ENCODE measurements around the gene ABCC9. TPM values are rescaled to one million over a fixed set of nuclear protein-coding genes. Genes with fewer than 3 reads are reported as not detected.

Gene ABCC9
- total RNA-seq, 2 experiments from 2014 or later: not detected

DNA sequence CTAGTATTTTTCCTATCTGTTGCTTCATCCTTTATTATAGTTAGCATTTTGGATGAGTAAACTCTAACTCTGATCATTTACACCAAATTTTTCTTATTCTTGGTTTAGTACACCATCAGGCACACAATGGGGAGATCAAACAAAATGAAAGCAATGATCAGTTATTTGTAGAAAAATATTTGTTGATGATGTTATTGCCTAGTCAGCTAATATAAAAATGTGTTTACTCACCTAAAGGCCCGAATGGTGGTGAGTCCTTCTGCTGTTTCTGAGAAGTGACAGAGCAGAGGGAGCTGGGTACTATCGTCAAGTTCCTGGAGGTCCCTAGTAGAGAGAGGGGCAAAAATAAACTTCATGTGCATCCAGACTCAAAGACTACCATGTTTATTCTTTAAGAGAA is 103.4 kb downstream of the ABCC9 start:
- POLR2A ChIA-PET: no interaction called here
- Mint-ChIP-seq H3K9me3 (no peaks in the 10 kb centered on the region), H3K36me3 (ENCODE audit: low read depth) (no peaks in the 10 kb centered on the region), H3K4me3 (no peak overlapping the region), H3K27ac (no peak overlapping the region), H3K4me1 (no peaks in the 10 kb centered on the region), H3K27me3 (peaks cover 3% of the 10 kb centered on the region)
- DNase-seq: no peak
- CTCF ChIA-PET: no interaction called here

DNA sequence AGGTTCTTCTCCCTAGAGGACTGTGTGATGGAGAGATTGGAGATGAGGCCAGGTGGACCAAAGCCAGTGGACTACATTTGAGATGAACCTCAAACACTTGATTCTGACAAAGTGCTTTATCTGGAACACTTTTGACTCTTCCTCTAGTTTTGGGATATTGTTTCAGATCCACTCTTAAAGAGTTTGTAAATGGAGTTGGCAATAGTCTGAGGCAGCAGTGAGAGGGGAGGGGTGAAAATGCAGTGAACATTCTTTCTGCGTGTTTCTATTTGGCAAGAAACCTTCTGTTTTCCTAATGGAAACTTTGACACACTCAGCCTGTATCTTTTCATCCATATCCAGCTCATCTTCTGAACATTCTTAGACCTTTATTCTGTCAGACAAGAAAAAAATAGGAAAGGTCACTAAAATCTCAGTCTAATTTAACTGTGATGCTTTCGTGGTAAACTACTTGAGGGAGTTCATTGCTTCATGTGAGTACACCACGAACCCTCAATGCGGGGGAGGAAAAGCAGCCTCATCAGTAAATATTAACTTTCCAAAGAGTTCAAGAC is 109.4 kb downstream of the ABCC9 start:
- Mint-ChIP-seq H3K9me3 (no peaks in the 10 kb centered on the region), H3K27ac (no peak overlapping the region), H3K27me3 (no peaks in the 10 kb centered on the region), H3K4me3 (no peak overlapping the region), H3K36me3 (ENCODE audit: low read depth) (no peaks in the 10 kb centered on the region), H3K4me1 (no peaks in the 10 kb centered on the region)
- ChIA-PET POLR2A (no interaction called here), CTCF (no interaction called here)
- DNase-seq: no peak

DNA sequence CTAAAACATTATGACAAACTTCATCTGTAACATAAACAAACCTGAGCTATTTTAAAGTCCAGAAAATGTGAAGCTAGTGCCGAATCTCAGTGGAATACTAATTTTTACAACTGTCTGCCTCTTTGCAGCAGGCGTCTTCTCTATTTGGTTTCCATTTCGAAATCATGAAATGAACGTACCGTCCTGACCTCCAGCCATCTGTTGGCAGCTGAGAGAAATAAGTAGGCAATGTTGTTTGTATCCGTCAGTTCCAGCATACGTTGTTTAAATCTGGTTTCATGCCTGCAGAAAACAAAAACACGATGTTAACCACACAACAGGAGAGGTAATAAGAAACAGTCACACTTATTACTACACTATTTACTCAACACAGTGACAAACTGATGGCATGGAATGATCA is 112.4 kb downstream of the ABCC9 start:
- H3K36me3 Mint-ChIP-seq (ENCODE audit: low read depth): no peaks in the 10 kb centered on the region
- no peaks in the 10 kb centered on the region for H3K9me3 Mint-ChIP-seq
- H3K4me1 Mint-ChIP-seq: no peaks in the 10 kb centered on the region
- no peak overlapping the region for H3K4me3 Mint-ChIP-seq
- H3K27ac Mint-ChIP-seq: no peak overlapping the region
- no peak for DNase-seq
- ChIA-PET POLR2A (no interaction called here), CTCF (no interaction called here)
- H3K27me3 Mint-ChIP-seq: no peaks in the 10 kb centered on the region

DNA sequence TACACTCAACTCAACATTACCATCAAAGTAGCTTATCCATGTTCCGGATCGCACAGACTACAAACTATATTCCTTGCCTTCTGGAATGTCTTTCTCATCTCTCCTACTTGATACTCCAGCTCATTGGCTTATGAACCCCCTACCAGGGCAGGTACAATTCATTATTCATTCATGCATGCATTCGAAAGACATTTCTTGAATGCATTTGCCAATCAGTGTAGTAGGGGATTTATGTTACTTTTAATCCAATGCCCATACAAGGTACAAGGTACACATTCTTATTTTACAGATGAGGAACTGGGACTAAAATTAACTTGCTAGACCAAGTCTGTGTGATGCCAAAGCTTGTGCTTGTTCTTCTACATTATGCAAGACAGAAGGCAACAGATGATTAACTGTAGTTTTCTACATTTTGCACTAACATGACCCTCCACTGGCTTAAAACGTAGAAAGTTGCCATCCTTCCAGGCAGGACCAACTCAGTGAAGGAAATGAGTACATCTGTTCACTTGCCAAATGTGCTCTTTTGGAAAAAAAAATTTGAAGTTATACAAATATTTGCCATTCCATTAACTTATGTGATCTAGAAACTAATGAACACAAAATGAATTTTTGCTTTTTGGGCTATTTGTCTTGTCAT is 113.0 kb downstream of the ABCC9 start:
- H3K27ac Mint-ChIP-seq: no peak overlapping the region
- H3K36me3 Mint-ChIP-seq (ENCODE audit: low read depth): no peaks in the 10 kb centered on the region
- H3K4me3 Mint-ChIP-seq: no peak overlapping the region
- H3K27me3 Mint-ChIP-seq: no peaks in the 10 kb centered on the region
- no peak for DNase-seq
- no peaks in the 10 kb centered on the region for H3K9me3 Mint-ChIP-seq
- ChIA-PET POLR2A (no interaction called here), CTCF (no interaction called here)
- no peaks in the 10 kb centered on the region for H3K4me1 Mint-ChIP-seq

DNA sequence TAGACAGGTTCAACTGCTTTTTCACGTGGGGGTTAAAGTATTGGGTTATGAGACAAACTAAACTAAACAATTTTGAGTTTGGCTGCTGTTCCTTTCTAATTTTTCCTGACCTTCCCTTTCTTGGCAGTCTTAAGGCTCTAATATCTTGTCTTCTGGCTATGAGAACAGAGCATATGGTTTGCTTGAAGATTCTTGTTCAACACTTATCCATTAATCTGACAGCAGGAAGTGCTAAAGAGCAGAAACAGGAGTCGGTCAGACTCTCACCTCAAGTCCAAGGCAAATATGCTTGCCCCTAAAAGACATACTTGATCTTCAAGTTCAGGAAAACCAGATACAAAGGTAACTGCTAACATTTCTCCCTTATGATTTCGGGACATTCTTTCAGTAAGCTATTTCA is 114.1 kb downstream of the ABCC9 start:
- Mint-ChIP-seq H3K27ac (no peak overlapping the region), H3K36me3 (ENCODE audit: low read depth) (no peaks in the 10 kb centered on the region), H3K4me3 (no peak overlapping the region), H3K9me3 (no peaks in the 10 kb centered on the region), H3K27me3 (no peaks in the 10 kb centered on the region), H3K4me1 (no peaks in the 10 kb centered on the region)
- ChIA-PET CTCF (no interaction called here), POLR2A (no interaction called here)
- DNase-seq: no peak

DNA sequence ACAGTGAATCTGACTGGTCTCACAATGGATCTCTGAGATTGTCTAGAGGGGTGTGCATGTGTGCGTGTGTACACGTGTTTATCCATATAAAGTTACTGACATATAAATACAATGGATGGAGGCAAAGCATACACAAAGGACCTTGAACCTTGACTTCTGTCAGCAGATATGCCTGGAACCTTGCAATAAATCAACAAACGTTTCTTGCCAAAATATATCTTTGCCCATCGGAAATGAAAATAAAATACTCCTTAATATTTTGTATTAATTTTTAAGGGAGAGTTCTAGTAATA is 114.7 kb downstream of the ABCC9 start:
- ChIA-PET POLR2A (no interaction called here), CTCF (no interaction called here)
- Mint-ChIP-seq H3K27me3 (no peaks in the 10 kb centered on the region), H3K9me3 (no peaks in the 10 kb centered on the region), H3K4me1 (no peaks in the 10 kb centered on the region), H3K27ac (no peak overlapping the region), H3K4me3 (no peak overlapping the region), H3K36me3 (ENCODE audit: low read depth) (no peaks in the 10 kb centered on the region)
- DNase-seq: no peak

DNA sequence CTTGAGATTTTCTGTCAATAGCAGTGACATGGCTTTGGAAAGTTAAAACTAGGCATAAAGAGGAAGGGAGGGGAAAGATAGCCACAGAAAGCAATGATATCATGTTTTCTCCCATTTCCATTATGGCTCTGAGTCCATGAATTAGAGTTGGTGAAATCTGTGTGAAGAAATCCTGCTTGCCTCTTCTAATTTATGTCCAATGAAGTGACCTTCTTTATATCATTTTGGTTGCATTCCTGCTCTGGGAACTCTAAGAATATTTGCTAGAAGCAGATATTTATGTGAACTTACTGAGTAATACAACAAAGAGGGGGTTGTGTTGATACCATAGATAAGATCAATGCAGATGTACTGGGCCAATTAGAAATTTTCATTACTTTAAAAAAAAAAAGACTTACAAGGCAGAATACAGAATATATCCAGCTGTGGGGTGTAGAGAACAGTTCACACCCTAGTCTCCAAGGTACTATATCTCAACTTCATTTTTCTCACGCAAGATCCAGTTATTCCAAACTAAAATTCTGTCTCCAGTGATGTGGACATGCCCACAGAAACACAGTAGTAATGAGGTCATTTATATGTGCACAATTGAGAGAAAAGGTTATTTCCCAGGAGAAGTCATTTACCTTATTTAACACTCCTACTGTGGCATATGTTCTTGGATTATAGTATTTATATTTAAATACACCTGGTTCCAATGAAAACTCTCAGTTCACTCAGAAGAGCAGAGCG is 115.2 kb downstream of the ABCC9 start:
- Mint-ChIP-seq H3K27ac (no peak overlapping the region), H3K27me3 (no peaks in the 10 kb centered on the region), H3K4me3 (no peak overlapping the region), H3K36me3 (ENCODE audit: low read depth) (no peaks in the 10 kb centered on the region), H3K9me3 (no peaks in the 10 kb centered on the region), H3K4me1 (no peaks in the 10 kb centered on the region)
- DNase-seq: no peak
- ChIA-PET POLR2A (no interaction called here), CTCF (no interaction called here)

DNA sequence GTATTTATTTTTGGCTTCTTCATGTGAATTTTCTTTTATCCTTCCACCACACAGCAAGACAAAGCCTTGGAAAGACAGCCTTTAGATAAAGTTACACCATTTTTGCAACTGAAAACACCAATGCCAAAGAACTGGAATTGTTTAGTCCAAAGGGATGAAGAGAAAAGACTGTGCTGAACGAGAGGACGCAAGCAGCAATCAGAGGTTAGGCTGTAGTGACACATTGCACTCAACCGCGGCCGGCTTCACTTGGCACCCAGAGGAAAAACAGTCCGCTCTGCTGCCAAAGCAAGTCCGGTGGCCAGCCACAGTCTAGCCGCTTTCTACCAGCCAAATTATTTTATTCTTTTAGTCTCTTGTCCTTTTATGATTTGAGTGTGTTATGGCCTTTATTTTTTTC is 117.6 kb downstream of the ABCC9 start:
- CTCF ChIA-PET: no interaction called here
- Mint-ChIP-seq H3K27ac (no peak overlapping the region), H3K27me3 (no peaks in the 10 kb centered on the region), H3K4me1 (no peaks in the 10 kb centered on the region), H3K9me3 (no peaks in the 10 kb centered on the region), H3K4me3 (no peak overlapping the region), H3K36me3 (ENCODE audit: low read depth) (no peaks in the 10 kb centered on the region)
- no peak for DNase-seq
- POLR2A ChIA-PET: no interaction called here

DNA sequence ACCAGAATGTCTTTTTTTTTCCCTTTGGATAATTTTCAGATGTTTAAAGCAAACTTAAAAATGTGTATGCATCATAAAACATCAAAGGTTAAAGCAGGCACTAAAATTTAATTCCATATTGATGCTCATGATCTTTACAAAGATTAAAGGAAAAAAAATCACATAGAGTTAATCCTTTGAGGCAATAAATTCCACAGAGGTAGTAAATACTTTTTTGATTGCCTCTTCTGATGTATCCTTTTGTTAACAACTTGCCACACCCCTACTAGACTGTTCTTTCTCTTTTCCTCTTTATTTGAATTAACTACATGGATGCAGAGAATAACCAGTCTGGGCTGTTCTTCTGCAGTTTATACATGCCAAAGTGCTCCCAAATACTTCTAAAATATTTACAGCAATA is 121.5 kb downstream of the ABCC9 start:
- H3K4me3 Mint-ChIP-seq: no peak overlapping the region
- H3K36me3 Mint-ChIP-seq (ENCODE audit: low read depth): no peaks in the 10 kb centered on the region
- POLR2A ChIA-PET: no interaction called here
- H3K27me3 Mint-ChIP-seq: no peaks in the 10 kb centered on the region
- H3K4me1 Mint-ChIP-seq: no peaks in the 10 kb centered on the region
- H3K27ac Mint-ChIP-seq: no peak overlapping the region
- no peak for DNase-seq
- CTCF ChIA-PET: no interaction called here
- no peaks in the 10 kb centered on the region for H3K9me3 Mint-ChIP-seq

DNA sequence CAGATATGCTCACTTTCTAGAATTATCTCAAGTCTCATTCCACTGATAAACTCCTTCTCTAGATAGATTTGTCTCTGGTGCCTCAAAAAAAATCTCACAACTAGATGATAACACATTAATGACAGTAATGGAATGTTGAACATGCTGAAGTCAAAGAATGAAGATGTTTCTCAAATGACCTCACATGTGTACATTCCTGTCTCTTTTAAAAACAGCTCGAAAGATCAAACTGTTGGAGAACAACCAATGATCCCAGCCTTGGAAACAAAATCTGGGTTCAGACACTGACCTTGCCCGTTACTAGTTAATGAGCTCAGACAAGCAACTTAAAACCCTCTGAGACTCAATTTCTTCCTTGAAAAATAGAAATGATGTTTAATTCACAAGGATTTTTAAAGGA is 122.0 kb downstream of the ABCC9 start:
- Mint-ChIP-seq H3K9me3 (no peaks in the 10 kb centered on the region), H3K36me3 (ENCODE audit: low read depth) (no peaks in the 10 kb centered on the region), H3K4me1 (no peaks in the 10 kb centered on the region), H3K27ac (no peak overlapping the region), H3K27me3 (no peaks in the 10 kb centered on the region), H3K4me3 (no peak overlapping the region)
- DNase-seq: no peak
- ChIA-PET POLR2A (no interaction called here), CTCF (no interaction called here)

DNA sequence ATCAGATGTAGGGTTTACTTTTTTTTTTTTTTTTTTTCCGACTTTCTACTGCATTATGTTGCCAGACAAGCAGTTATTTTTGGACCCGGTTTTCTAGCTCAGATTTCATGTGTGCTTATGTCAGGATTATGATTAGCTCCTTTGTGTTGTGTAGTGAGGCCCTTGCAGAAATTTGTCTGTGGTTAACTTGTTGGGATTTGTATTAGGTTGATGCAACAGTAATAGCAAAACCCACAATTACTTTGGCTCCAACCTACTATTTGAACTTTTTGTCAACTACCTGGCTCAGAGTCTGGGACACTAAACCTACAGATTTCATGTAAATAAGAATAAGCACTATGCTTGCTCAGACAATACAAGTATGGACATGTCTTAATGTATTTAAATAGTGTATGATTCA is 122.6 kb downstream of the ABCC9 start:
- no peak overlapping the region for H3K4me3 Mint-ChIP-seq
- CTCF ChIA-PET: no interaction called here
- no peaks in the 10 kb centered on the region for H3K27me3 Mint-ChIP-seq
- H3K36me3 Mint-ChIP-seq (ENCODE audit: low read depth): no peaks in the 10 kb centered on the region
- no peak for DNase-seq
- H3K4me1 Mint-ChIP-seq: no peaks in the 10 kb centered on the region
- no peaks in the 10 kb centered on the region for H3K9me3 Mint-ChIP-seq
- POLR2A ChIA-PET: no interaction called here
- H3K27ac Mint-ChIP-seq: no peak overlapping the region

DNA sequence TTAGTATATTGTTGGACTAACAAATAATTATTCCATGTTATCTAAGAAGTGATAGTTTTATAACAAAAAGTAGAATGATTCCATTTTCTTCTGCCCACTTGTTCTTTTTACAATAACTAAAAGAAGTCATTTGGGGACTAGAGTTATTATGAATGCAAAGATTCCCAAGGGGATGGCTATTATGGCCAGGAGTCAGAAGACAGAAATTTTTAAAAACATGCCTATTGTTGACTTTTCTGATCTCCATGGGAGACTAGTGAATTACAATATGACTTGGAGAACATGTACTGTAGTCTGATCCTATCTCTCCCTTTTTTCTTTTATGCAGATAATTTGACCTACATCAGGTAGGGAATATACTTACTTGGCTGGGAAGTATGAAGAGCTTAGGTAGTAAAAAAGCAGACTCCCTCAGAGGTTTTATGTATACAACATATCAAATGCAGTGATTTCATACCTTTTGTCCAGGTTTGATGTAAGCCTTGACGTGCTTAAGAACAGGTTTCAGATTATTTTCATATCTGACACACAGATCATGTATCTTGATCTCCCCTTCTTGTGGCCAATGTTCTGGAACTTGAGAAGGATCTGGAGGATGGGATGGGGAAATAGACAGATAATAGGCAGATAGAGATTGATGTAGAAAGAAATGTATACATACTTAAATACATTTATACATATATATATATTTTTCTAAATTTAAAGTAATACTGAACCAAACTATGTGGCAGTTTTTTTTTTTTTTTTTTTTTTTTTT is 125.7 kb downstream of the ABCC9 start:
- Mint-ChIP-seq H3K27me3 (no peaks in the 10 kb centered on the region), H3K36me3 (ENCODE audit: low read depth) (no peaks in the 10 kb centered on the region), H3K4me1 (no peaks in the 10 kb centered on the region), H3K4me3 (no peak overlapping the region), H3K9me3 (peaks cover 6% of the 10 kb centered on the region), H3K27ac (no peak overlapping the region)
- no peak for DNase-seq
- CTCF ChIA-PET: no interaction called here
- POLR2A ChIA-PET: no interaction called here

DNA sequence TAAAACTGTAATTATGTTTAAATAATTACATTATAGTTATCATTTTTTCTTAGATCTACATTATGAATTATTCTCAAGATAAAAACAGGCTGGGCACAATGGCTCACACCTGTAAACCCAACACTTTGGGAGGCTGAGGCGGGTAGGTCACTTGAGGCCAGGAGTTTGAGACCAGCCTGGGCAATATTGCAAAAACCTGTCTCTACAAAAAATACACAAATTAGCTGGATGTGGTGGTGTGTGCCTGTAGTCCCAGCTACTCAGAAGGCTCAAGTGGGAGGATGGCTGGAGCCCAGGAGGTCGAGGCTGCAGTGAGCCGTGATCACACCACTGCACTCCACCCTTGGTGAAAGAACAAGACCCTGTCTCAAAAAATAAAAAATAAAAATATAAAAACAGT is 126.4 kb downstream of the ABCC9 start:
- Mint-ChIP-seq H3K9me3 (peaks cover 9% of the 10 kb centered on the region), H3K36me3 (ENCODE audit: low read depth) (no peaks in the 10 kb centered on the region), H3K27ac (no peak overlapping the region), H3K4me3 (no peak overlapping the region), H3K27me3 (no peaks in the 10 kb centered on the region), H3K4me1 (no peaks in the 10 kb centered on the region)
- POLR2A ChIA-PET: no interaction called here
- CTCF ChIA-PET: no interaction called here
- no peak for DNase-seq

DNA sequence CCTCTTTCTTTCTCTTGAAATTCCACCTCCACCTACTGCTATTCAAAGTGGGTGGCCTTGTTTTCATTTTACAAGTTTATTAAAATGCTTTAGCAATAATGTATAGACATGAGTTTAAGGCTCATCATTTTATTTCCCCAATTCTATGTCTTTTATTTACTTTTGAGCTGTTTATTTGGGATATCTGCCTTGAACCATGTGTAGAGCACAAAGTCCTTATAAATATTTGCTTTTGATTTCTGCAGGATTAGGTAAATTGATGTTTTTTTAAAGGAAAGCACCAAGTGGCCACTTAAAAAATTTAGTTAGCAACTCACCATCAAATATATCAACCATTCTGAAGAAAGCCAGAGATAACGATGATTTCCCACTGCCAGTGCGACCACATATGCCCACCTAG is 126.9 kb downstream of the ABCC9 start:
- no peak for DNase-seq
- Mint-ChIP-seq H3K4me3 (no peak overlapping the region), H3K27me3 (no peaks in the 10 kb centered on the region), H3K27ac (no peak overlapping the region), H3K4me1 (no peaks in the 10 kb centered on the region), H3K36me3 (ENCODE audit: low read depth) (no peaks in the 10 kb centered on the region), H3K9me3 (peaks cover 9% of the 10 kb centered on the region)
- POLR2A ChIA-PET: no interaction called here
- CTCF ChIA-PET: no interaction called here
